Neural cell (in vitro differentiated cells): ENCODE results near the gene GNLY.

Source experiments
- CTCF ChIP-seq: fragments of 450-650 bp; IDR thresholded peaks from 2 replicates; pipeline ENCODE4 v1.5.1; 2014; ENCODE audit warnings: antibody characterized with exemption, mild to moderate bottlenecking, moderate library complexity; ENCODE audit not compliant: poor library complexity, severe bottlenecking
- EP300 ChIP-seq: fragments of 450-650 bp; conservative IDR thresholded peaks from 2 replicates; pipeline ENCODE4 v1.6.1; 2014; ENCODE audit warnings: antibody characterized with exemption, mild to moderate bottlenecking, moderate library complexity; ENCODE audit not compliant: poor library complexity, severe bottlenecking
- MXI1 ChIP-seq: fragments of 450-650 bp; conservative IDR thresholded peaks from 2 replicates; pipeline ENCODE4 v1.6.1; 2014; ENCODE audit warnings: antibody characterized with exemption, mild to moderate bottlenecking; ENCODE audit not compliant: poor library complexity, severe bottlenecking
- SMC3 ChIP-seq: fragments of 450-650 bp; conservative IDR thresholded peaks from 2 replicates; pipeline ENCODE4 v1.6.1; 2014; ENCODE audit warnings: antibody characterized with exemption, mild to moderate bottlenecking, moderate library complexity; ENCODE audit not compliant: poor library complexity

- TF ChIP-seq CTCF (no peak), EP300 (no peak), SMC3 (no peak), MXI1 (no peak)
Measured at GRCh38 chr2:85697716-85698115, 3.6 kb downstream of the GNLY start.
